Erythroblast (primary cell): ENCODE results near the gene PCK1.
A peak's percentile ranks its signal among the peaks of the same experiment; 100 is the strongest.

Experiments
- DNase-seq, 2 experiments: peaks; one replicate each; lab custom pipeline; 2025; lab: John Stamatoyannopoulos, UW
- GATA1 ChIP-seq: IDR thresholded peaks from 2 replicates; pipeline ENCODE4 v1.6.1; 2011; ENCODE audit warnings: low read depth, mild to moderate bottlenecking, control low read depth, low read length, moderate library complexity
- POLR2A ChIP-seq: IDR thresholded peaks from 2 replicates; pipeline ENCODE4 v1.6.1; 2011; ENCODE audit warnings: mild to moderate bottlenecking, low read length

The PCK1 gene

GRCh38 chr20:57527728-57528127 is 33.2 kb upstream of the PCK1 start:
- TF ChIP-seq GATA1 (no peak), POLR2A (no peak)
- DNase-seq = no peak

- no peak for TF ChIP-seq GATA1
- no peak for TF ChIP-seq POLR2A
- no peak for DNase-seq
These were observed 32.8 kb upstream of the PCK1 start for GRCh38 chr20:57528148-57528547.

GRCh38 chr20:57529160-57529585 is 31.7 kb upstream of the PCK1 start:
- TF ChIP-seq POLR2A (no peak), GATA1 (no peak)
- no peak for DNase-seq

- DNase-seq = no peak
- TF ChIP-seq GATA1 (no peak), POLR2A (no peak)
These were observed 31.1 kb upstream of the PCK1 start for GRCh38 chr20:57529810-57530209.

DNA sequence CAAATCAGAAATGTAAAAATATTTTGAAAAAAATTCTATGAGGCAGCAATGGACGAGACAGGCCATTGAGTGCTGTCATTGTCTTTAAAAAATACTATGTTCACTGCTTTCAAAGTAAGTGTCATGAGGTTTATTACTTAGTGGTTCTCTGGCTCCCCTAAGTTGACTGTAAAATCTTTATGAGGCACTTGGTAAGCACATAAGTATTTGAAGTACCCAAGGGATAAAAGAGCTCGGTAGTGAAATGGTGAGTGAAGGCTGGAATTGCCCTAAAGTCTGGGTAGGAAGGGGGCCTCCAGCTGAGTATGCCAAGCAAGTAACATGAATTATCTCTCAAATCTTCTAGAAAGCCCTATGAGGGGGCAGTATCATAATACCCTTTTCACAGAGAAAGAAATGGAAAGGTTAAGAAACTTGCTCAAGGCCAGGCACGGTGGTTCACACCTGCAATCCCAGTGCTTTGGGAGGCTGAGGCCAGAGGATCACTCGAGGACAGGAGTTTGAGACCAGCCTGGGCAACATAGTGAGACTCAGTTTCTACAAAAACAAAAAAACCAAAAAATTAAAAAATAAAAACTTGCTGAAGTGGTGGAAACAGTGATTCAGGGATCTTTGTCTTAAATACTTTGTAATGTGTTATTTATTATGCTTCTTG is 30.5 kb upstream of the PCK1 start:
- no peak for DNase-seq
- TF ChIP-seq POLR2A (no peak), GATA1 (no peak)

DNA sequence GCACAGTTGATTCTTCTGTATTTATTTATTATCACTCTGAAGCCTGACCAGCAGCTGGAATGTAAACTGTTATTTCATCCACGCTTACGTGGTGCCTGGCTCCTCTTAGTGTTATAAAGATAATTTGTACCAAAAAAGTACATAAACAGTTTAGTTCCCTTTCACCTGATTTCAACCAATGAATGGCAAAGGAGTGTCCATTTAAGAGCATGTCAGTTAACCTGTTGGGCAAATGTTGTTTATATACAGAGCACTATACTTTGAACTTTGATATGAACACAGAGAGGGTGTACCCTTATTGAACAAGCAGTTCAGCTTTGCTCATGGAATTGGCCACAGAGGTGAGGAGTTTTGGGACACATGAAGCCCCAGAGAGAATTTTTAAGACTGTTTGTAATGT is 28.8 kb upstream of the PCK1 start:
- TF ChIP-seq GATA1 (no peak), POLR2A (no peak)
- no peak for DNase-seq

DNA sequence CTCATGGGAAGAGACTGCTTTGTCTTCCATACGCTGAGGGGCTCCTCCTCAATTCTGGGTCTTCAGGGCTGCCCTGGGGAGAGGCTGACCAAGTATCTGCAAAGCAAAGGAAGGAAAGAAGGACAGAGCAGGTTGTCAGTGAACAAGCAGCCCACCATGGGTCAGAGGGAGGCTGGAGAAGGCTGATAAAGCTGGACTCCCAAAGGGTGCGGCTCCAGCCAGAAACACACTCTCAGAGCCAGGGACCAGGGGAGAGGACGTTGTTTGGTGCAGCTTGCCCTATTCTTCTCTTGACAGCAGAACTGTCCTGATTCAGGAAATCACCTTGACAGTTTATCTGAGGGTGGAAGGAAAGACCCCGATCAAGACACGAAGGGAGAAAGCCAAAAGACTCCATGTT is 25.6 kb upstream of the PCK1 start:
- peak; percentile 13 to 65 for DNase-seq
- TF ChIP-seq POLR2A = no peak
- no peak for TF ChIP-seq GATA1

GRCh38 chr20:57536120-57536708 is 24.7 kb upstream of the PCK1 start:
- no peak for DNase-seq
- TF ChIP-seq GATA1 (no peak), POLR2A (no peak)

DNA sequence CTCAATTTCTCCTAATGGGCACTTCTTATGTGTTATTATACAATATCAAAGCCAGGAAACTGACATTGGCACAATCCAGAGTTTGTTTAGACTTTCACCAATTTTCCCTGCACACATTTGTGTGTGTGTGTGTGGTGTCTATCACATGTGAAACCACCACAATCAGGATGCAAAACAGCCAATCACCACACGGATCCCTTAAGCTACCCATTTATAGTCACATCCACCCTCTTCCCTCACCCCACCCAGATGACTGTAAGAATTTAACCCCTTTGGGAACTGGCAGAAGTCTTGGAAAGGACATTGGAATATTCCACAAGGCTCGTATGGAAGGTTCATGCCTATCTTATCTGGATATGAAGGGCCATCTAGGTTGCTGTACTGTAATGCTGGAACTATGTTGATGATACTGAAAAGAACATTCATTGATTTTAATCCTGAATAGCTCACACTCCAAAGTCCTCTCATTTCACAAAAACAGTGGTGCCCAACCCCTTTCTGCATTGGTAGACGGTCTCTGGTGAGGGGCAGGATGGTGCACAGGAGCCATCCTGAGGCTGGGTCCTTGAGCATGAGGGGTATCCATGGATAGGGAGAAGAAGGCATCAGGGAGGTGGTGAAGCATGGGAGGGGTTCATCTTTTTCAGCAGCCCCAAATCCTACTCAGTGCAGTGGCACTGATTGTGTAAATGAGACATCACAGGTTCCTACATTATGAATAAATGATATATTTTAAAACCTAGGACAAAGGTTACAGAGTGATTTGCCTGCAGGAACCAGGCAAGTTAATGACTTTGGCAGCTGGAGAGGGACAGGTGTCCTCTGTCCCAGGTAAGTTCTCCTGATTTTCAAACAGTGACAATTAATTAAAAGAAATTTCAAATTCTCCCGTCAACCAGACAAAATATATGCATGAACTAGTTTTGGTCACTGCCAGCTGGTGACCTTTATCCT is 23.9 kb upstream of the PCK1 start:
- TF ChIP-seq POLR2A (no peak), GATA1 (no peak)

GRCh38 chr20:57537822-57538221 is 23.1 kb upstream of the PCK1 start:
- TF ChIP-seq POLR2A = no peak
- TF ChIP-seq GATA1 = no peak
- DNase-seq = no peak

More for the DNA sequence above, 23.9 kb upstream of the PCK1 start:
- DNase-seq = no peak

DNA sequence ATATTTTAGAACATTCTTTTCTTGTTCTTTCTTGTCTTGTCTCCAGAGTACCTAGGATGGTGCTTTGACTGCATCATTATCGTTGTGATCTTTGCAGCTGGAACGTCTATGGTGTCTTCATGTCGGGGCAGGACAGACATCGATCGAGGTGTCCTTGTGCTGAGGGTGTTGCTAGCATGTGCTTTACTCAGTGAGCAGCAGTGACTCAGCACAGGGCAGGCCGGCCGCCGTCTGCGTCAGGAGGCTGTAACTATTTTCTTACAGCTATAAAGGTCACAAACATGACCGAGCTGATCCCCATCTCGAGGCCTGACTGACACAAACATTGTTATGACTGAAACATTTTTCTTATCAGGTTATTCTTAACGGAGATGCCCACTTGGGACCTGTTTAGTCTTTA is 21.0 kb upstream of the PCK1 start:
- TF ChIP-seq POLR2A = no peak
- no peak for TF ChIP-seq GATA1
- no peak for DNase-seq

DNA sequence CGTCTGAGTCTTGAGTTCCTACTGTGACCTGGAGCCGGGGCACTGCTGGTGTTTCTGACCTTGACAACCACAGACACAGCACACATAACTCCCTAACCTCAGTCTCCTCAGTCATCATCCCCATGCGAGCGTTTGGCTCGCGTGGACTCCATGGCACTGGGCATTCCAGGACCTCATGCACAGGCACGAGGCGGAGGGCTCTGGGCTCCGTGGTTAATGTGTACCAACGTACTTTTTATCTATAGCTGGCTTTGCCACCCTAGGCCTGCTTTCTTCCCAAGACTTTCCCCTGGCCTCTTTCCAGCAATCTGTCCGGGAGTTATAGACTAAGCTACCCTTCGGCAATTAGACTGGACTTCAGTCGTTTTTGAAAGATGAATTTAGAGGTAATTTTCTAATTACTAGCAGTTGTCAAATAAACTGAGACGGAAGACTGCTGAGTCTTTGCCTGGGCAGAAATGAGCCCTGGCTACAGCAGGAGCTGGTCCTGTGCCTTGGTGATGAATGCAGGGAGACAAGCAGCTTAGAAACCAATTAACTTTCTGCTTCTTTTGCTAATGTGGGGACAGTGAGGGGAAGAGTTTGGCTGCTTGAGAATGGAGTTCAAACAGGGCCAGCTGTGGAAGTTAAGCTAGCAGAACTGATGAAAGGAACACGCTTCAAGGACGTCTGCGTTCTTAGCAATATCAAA is 19.9 kb upstream of the PCK1 start:
- TF ChIP-seq GATA1 = no peak
- TF ChIP-seq POLR2A = no peak

DNA sequence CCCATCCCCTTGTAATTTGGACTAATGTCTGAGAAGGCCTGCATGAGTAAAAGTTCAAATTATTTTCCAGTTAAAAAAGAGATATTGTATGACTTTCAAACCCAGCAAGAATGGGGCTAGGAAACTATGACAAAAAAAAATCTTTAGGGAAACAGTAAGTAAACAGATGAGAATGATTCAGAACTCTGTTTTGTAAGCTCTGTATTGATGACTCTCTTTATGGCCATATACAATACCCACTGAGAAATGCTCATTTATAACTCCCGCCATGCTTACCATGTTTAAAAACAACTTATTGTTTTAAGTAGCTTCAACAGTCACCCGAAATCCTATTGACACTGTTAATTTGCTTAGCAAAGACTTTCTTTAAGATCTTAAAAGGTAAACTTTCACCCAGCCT is 17.2 kb upstream of the PCK1 start:
- no peak for DNase-seq
- no peak for TF ChIP-seq GATA1
- no peak for TF ChIP-seq POLR2A

More for the DNA sequence above, 19.9 kb upstream of the PCK1 start:
- DNase-seq = no peak
